ENCODE results near the gene UCK1.

DNA sequence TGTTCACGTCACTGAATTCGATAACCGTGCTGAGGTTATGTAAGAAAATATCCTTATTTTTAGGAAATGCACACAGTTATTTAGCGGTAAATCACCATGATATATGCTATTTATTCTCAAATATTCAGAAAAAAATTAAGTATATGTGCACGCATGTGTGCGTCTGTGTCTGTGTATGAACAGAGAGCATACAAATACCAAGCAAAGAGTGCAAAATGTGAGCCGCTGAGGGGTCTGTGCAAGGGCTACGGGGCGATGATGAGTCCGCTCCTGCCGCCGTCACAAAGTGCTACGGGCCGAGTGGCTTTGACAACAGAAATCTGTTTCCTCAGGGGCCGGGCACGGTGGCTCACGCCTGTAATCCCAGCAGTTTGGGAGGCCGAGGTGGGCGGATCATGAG is 6.9 kb upstream of the UCK1 start:
- TF ChIP-seq, protein P1, sequence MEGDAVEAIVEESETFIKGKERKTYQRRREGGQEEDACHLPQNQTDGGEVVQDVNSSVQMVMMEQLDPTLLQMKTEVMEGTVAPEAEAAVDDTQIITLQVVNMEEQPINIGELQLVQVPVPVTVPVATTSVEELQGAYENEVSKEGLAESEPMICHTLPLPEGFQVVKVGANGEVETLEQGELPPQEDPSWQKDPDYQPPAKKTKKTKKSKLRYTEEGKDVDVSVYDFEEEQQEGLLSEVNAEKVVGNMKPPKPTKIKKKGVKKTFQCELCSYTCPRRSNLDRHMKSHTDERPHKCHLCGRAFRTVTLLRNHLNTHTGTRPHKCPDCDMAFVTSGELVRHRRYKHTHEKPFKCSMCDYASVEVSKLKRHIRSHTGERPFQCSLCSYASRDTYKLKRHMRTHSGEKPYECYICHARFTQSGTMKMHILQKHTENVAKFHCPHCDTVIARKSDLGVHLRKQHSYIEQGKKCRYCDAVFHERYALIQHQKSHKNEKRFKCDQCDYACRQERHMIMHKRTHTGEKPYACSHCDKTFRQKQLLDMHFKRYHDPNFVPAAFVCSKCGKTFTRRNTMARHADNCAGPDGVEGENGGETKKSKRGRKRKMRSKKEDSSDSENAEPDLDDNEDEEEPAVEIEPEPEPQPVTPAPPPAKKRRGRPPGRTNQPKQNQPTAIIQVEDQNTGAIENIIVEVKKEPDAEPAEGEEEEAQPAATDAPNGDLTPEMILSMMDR (IDR thresholded peaks at IDR 0.05), result no peak
- TF ChIP-seq POLR2A (IDR thresholded peaks at IDR 0.05), result no peak

Data from esophagus squamous epithelium (tissue), 4 donors.